H1 (cell line): ENCODE data around the gene CRACDL. TPM values are rescaled to one million over a fixed set of nuclear protein-coding genes. Genes with fewer than 3 reads are reported as not detected.

ENCODE experiments used
- KDM5A ChIP-seq: fragments of 200-600 bp; IDR thresholded peaks from 2 replicates; pipeline ENCODE4 v1.7.1; 2012; ENCODE audit warnings: mild to moderate bottlenecking, low read length, inconsistent platforms, mixed read lengths
- RFX5 ChIP-seq: IDR thresholded peaks from 2 replicates; pipeline ENCODE4 v1.6.1; 2011; ENCODE audit warnings: low read depth, low read length, improper control_type of control experiment, borderline replicate concordance
- TAF1 ChIP-seq: IDR thresholded peaks from 2 replicates; pipeline ENCODE4 v1.6.1; 2011; ENCODE audit warnings: mild to moderate bottlenecking, low read depth, low read length
- polyA plus RNA-seq, 7 experiments: library from polyadenylated mRNA; depleted of rRNA in 3 of 7; stranded (reverse) in 5 of 7; unstranded in 2 of 7; fragments of >200 nt in 5 of 7; fragments of 200-250 nt in 2 of 7; gene quantifications; 1 replicate in 5 of 7; 2 replicates in 1 of 7; 4 replicates in 1 of 7; pipeline versions ENCODE4 v1.2.1 to v1.2.3, GENCODE V29; 2011 to 2013; ENCODE audit warnings: missing spikeins in 2 of 7, mixed read lengths in 2 of 7
- total RNA-seq: library from RNA; stranded (reverse); fragmentation: NEBNext Ultra II Directional; extraction: Animal tissue kit (Norgen Biotek cat#: 25700); gene quantifications from 2 replicates; pipeline ENCODE4 v1.2.1, GENCODE V29; 2021

Gene CRACDL
- total and polyA plus RNA-seq, 2 of the 8 experiments (the other 6 are each of a cell fraction or from before 2014, with no cell fraction given) = 0.07 to 0.38 TPM

GRCh38 chr2:98875746-98876145, 60.3 kb downstream of the CRACDL start (continued):
- no peak for TF ChIP-seq RFX5
- TF ChIP-seq TAF1 = no peak
- TF ChIP-seq KDM5A = no peak
